Measurements from ENCODE around the gene HNRNPUL2.

The HNRNPUL2 gene

GRCh38 chr11:62708793-62709192 is 18.5 kb downstream of the HNRNPUL2 start:
- peaks cover 25 to 30% of the 10 kb centered on the region in 2 experiments for H3K4me1 ChIP-seq (ENCODE audit: control insufficient read depth in 1 of 2, insufficient read depth in 2 of 2, low read length in 2 of 2)
- WGBS (ENCODE audit: extremely low coverage, insufficient coverage, insufficient read length), result no CpG with 5 or more reads among the region's 7 CpGs
- peak overlapping the region; percentile 90 for H3K4me2 ChIP-seq (ENCODE audit: low read length)

GRCh38 chr11:62708392-62708791 is 18.9 kb downstream of the HNRNPUL2 start:
- Histone ChIP-seq H3K27ac (ENCODE audit: low read depth, low read length) (no peak overlapping the region), H2BK120ac (ENCODE audit: insufficient read depth, low read length, poor library complexity) (no peak overlapping the region), H4K91ac (ENCODE audit: low read depth, low read length) (peak overlapping the region; percentile 76), H2AK5ac (ENCODE audit: low read length) (no peak overlapping the region), H3K18ac (ENCODE audit: low read length) (peak overlapping the region; percentile 2), H2BK12ac (ENCODE audit: low read length) (no peak overlapping the region), H2BK5ac (ENCODE audit: low read depth, low read length, poor library complexity) (peak overlapping the region; percentile 25), H3K9me3 (ENCODE audit: insufficient read depth, low read depth, low read length) (no peaks in the 10 kb centered on the region), H2AFZ (ENCODE audit: insufficient read depth, low read length, poor library complexity) (no peak overlapping the region), H3K27me3 (ENCODE audit: insufficient read depth, low read length) (no peaks in the 10 kb centered on the region), H3K4me2 (ENCODE audit: low read length) (peak overlapping the region; percentile 90), H4K8ac (ENCODE audit: low read depth, low read length) (peak overlapping the region; percentile 88), H3K4me3 (ENCODE audit: low read depth, low read length) (no peak overlapping the region), H3K4ac (ENCODE audit: low read depth, low read length) (no peak overlapping the region), H3K36me3 (ENCODE audit: control insufficient read depth in 1 of 2, insufficient read depth in 2 of 2, low read length in 2 of 2) (peaks cover 2 to 13% of the 10 kb centered on the region in 2 experiments), H3K79me2 (ENCODE audit: control insufficient read depth, insufficient read depth, low read length, poor library complexity) (peaks cover 10% of the 10 kb centered on the region), H3K23ac (ENCODE audit: low read length) (no peak overlapping the region), H3K14ac (ENCODE audit: low read length) (peak overlapping the region; percentile 90), H3K4me1 (ENCODE audit: control insufficient read depth in 1 of 2, insufficient read depth in 2 of 2, low read length in 2 of 2) (peaks cover 25 to 30% of the 10 kb centered on the region in 2 experiments), H3K9ac (ENCODE audit: low read length) (no peak overlapping the region), H4K12ac (ENCODE audit: low read depth, low read length) (peak overlapping the region; percentile 87), H3K79me1 (ENCODE audit: low read length) (peaks cover 22% of the 10 kb centered on the region)
- no peak for DNase-seq
- WGBS (ENCODE audit: extremely low coverage, insufficient coverage, insufficient read length), result no CpG with 5 or more reads among the region's 5 CpGs

More at GRCh38 chr11:62708793-62709192, 18.5 kb downstream of the HNRNPUL2 start:
- H2BK5ac ChIP-seq (ENCODE audit: low read depth, low read length, poor library complexity), result peak overlapping the region; percentile 79
- H4K12ac ChIP-seq (ENCODE audit: low read depth, low read length), result peak overlapping the region; percentile 87
- peak overlapping the region; percentile 66 for H3K4ac ChIP-seq (ENCODE audit: low read depth, low read length)
- H3K27me3 ChIP-seq (ENCODE audit: insufficient read depth, low read length), result no peaks in the 10 kb centered on the region
- peak in 1 of 2 donors; percentile 25 for DNase-seq
- H2BK12ac ChIP-seq (ENCODE audit: low read length), result peak overlapping the region; percentile 6
- peak overlapping the region; percentile 10 for H2BK120ac ChIP-seq (ENCODE audit: insufficient read depth, low read length, poor library complexity)
- H4K8ac ChIP-seq (ENCODE audit: low read depth, low read length), result peak overlapping the region; percentile 88
- peak overlapping the region; percentile 76 for H4K91ac ChIP-seq (ENCODE audit: low read depth, low read length)
- peak overlapping the region; percentile 78 for H3K18ac ChIP-seq (ENCODE audit: low read length)
- no peak overlapping the region for H3K23ac ChIP-seq (ENCODE audit: low read length)
- peak overlapping the region; percentile 83 for H3K27ac ChIP-seq (ENCODE audit: low read depth, low read length)
- peak overlapping the region; percentile 90 for H3K14ac ChIP-seq (ENCODE audit: low read length)
- H3K9ac ChIP-seq (ENCODE audit: low read length), result peak overlapping the region; percentile 88
- peaks cover 22% of the 10 kb centered on the region for H3K79me1 ChIP-seq (ENCODE audit: low read length)
- no peaks in the 10 kb centered on the region for H3K9me3 ChIP-seq (ENCODE audit: insufficient read depth, low read depth, low read length)
- H3K79me2 ChIP-seq (ENCODE audit: control insufficient read depth, insufficient read depth, low read length, poor library complexity), result peaks cover 10% of the 10 kb centered on the region
- peak overlapping the region; percentile 51 for H2AFZ ChIP-seq (ENCODE audit: insufficient read depth, low read length, poor library complexity)
- no peak overlapping the region for H3K4me3 ChIP-seq (ENCODE audit: low read depth, low read length)
- peaks cover 3 to 17% of the 10 kb centered on the region in 2 experiments for H3K36me3 ChIP-seq (ENCODE audit: control insufficient read depth in 1 of 2, insufficient read depth in 2 of 2, low read length in 2 of 2)
- peak overlapping the region; percentile 69 for H2AK5ac ChIP-seq (ENCODE audit: low read length)

GRCh38 chr11:62707277-62707861 is 19.9 kb downstream of the HNRNPUL2 start, which contains the start of the genes BSCL2 and GNG3:
TSS of gene BSCL2 (minus strand) at chr11:62707424. CDS start at chr11:62707195, 229 bp downstream.
TSS of gene GNG3 (plus strand) at chr11:62707676. CDS start at chr11:62708296, 620 bp downstream.
- H3K9me3 ChIP-seq (ENCODE audit: insufficient read depth, low read depth, low read length), result no peaks in the 10 kb centered on the region

GRCh38 chr11:62706850-62707247 is 20.4 kb downstream of the HNRNPUL2 start:
- peak overlapping the region; percentile 16 for H3K14ac ChIP-seq (ENCODE audit: low read length)
- H3K79me2 ChIP-seq (ENCODE audit: control insufficient read depth, insufficient read depth, low read length, poor library complexity), result peaks cover 10% of the 10 kb centered on the region
- peak overlapping the region; percentile 14 for H3K9ac ChIP-seq (ENCODE audit: low read length)
- peak overlapping the region; percentile 24 for H3K4ac ChIP-seq (ENCODE audit: low read depth, low read length)
- H2BK12ac ChIP-seq (ENCODE audit: low read length), result no peak overlapping the region
- H3K27ac ChIP-seq (ENCODE audit: low read depth, low read length), result peak overlapping the region; percentile 76
- H3K9me3 ChIP-seq (ENCODE audit: insufficient read depth, low read depth, low read length), result no peaks in the 10 kb centered on the region
- no peak overlapping the region for H4K12ac ChIP-seq (ENCODE audit: low read depth, low read length)
- H3K4me2 ChIP-seq (ENCODE audit: low read length), result peak overlapping the region; percentile 94
- no peak for DNase-seq
- H2AK5ac ChIP-seq (ENCODE audit: low read length), result peak overlapping the region; percentile 53
- WGBS (ENCODE audit: extremely low coverage, insufficient coverage, insufficient read length), result no CpG with 5 or more reads among the region's 8 CpGs
- peaks cover 4 to 11% of the 10 kb centered on the region in 2 experiments for H3K36me3 ChIP-seq (ENCODE audit: control insufficient read depth in 1 of 2, insufficient read depth in 2 of 2, low read length in 2 of 2)
- peak overlapping the region; percentile 2 for H2BK5ac ChIP-seq (ENCODE audit: low read depth, low read length, poor library complexity)
- H3K27me3 ChIP-seq (ENCODE audit: insufficient read depth, low read length), result no peaks in the 10 kb centered on the region
- H3K23ac ChIP-seq (ENCODE audit: low read length), result no peak overlapping the region
- H4K8ac ChIP-seq (ENCODE audit: low read depth, low read length), result peak overlapping the region; percentile 30
- H3K4me1 ChIP-seq (ENCODE audit: control insufficient read depth in 1 of 2, insufficient read depth in 2 of 2, low read length in 2 of 2), result peaks cover 25 to 30% of the 10 kb centered on the region in 2 experiments
- peak overlapping the region; percentile 57 for H3K18ac ChIP-seq (ENCODE audit: low read length)
- no peak overlapping the region for H2AFZ ChIP-seq (ENCODE audit: insufficient read depth, low read length, poor library complexity)
- H2BK120ac ChIP-seq (ENCODE audit: insufficient read depth, low read length, poor library complexity), result peak overlapping the region; percentile 38
- H3K4me3 ChIP-seq (ENCODE audit: low read depth, low read length), result peak overlapping the region; percentile 21
- H4K91ac ChIP-seq (ENCODE audit: low read depth, low read length), result no peak overlapping the region
- H3K79me1 ChIP-seq (ENCODE audit: low read length), result peaks cover 22% of the 10 kb centered on the region

More at GRCh38 chr11:62707277-62707861, 19.9 kb downstream of the HNRNPUL2 start, which contains the start of the genes BSCL2 and GNG3:
- H3K27me3 ChIP-seq (ENCODE audit: insufficient read depth, low read length), result no peaks in the 10 kb centered on the region
- H3K4ac ChIP-seq (ENCODE audit: low read depth, low read length), result peak within 1 kb of the TSS; percentile 24
- H3K23ac ChIP-seq (ENCODE audit: low read length), result no peak within 1 kb of the TSS
- WGBS (ENCODE audit: extremely low coverage, insufficient coverage, insufficient read length), result no CpG with 5 or more reads among the region's 10 CpGs
- H3K4me3 ChIP-seq (ENCODE audit: low read depth, low read length), result peak within 1 kb of the TSS; percentile 68
- H3K4me2 ChIP-seq (ENCODE audit: low read length), result peak within 1 kb of the TSS; percentile 94
- H2AK5ac ChIP-seq (ENCODE audit: low read length), result peak within 1 kb of the TSS; percentile 53
- H2AFZ ChIP-seq (ENCODE audit: insufficient read depth, low read length, poor library complexity), result no peak within 1 kb of the TSS
- H3K79me1 ChIP-seq (ENCODE audit: low read length), result peaks cover 22% of the 10 kb centered on the region
- peak within 1 kb of the TSS; percentile 87 for H4K12ac ChIP-seq (ENCODE audit: low read depth, low read length)
- peak within 1 kb of the TSS; percentile 57 for H3K18ac ChIP-seq (ENCODE audit: low read length)
- peaks cover 2 to 12% of the 10 kb centered on the region in 2 experiments for H3K36me3 ChIP-seq (ENCODE audit: control insufficient read depth in 1 of 2, insufficient read depth in 2 of 2, low read length in 2 of 2)
- peaks cover 25 to 30% of the 10 kb centered on the region in 2 experiments for H3K4me1 ChIP-seq (ENCODE audit: control insufficient read depth in 1 of 2, insufficient read depth in 2 of 2, low read length in 2 of 2)
- peak within 1 kb of the TSS; percentile 14 for H3K9ac ChIP-seq (ENCODE audit: low read length)
- H4K8ac ChIP-seq (ENCODE audit: low read depth, low read length), result peak within 1 kb of the TSS; percentile 88
- peak within 1 kb of the TSS; percentile 38 for H2BK120ac ChIP-seq (ENCODE audit: insufficient read depth, low read length, poor library complexity)
- peak within 1 kb of the TSS; percentile 76 for H3K27ac ChIP-seq (ENCODE audit: low read depth, low read length)
- no peak within 1 kb of the TSS for H2BK12ac ChIP-seq (ENCODE audit: low read length)
- peak within 1 kb of the TSS; percentile 90 for H3K14ac ChIP-seq (ENCODE audit: low read length)
- H4K91ac ChIP-seq (ENCODE audit: low read depth, low read length), result peak within 1 kb of the TSS; percentile 76
- peaks cover 10% of the 10 kb centered on the region for H3K79me2 ChIP-seq (ENCODE audit: control insufficient read depth, insufficient read depth, low read length, poor library complexity)
- no peak for DNase-seq
- peak within 1 kb of the TSS; percentile 25 for H2BK5ac ChIP-seq (ENCODE audit: low read depth, low read length, poor library complexity)

All from trophoblast cell (in vitro differentiated cells and primary cell).